HFFc6 (cell line): ENCODE measurements around the gene RTKN2. TPM values are rescaled to one million over a fixed set of nuclear protein-coding genes. Genes with fewer than 3 reads are reported as not detected.

Experiments
- DNase-seq: peaks from one replicate; pipeline ENCODE4 v3.0.0-alpha.2; 2018
- H3K27ac Mint-ChIP-seq: 2 replicates; pipeline ENCODE4 v1.8.0; 2020; ENCODE audit warnings: mild to moderate bottlenecking, mixed read lengths
- H3K27me3 Mint-ChIP-seq: 2 replicates; pipeline ENCODE4 v1.8.0; 2021; ENCODE audit warnings: mild to moderate bottlenecking, moderate library complexity, mixed read lengths; ENCODE audit not compliant: insufficient read depth
- H3K36me3 Mint-ChIP-seq: 2 replicates; pipeline ENCODE4 v1.8.0; 2021; ENCODE audit warnings: low read depth, mixed read lengths
- H3K4me1 Mint-ChIP-seq: 2 replicates; pipeline ENCODE4 v1.8.0; 2020; ENCODE audit warnings: low read depth, mixed read lengths
- H3K4me3 Mint-ChIP-seq: 2 replicates; pipeline ENCODE4 v1.8.0; 2020; ENCODE audit warnings: mild to moderate bottlenecking, moderate library complexity, mixed read lengths
- H3K9me3 Mint-ChIP-seq: 2 replicates; pipeline ENCODE4 v1.8.0; 2020; ENCODE audit warnings: mild to moderate bottlenecking, mixed read lengths
- total RNA-seq, 6 experiments: library from RNA; stranded (reverse); fragmentation: NEBNext Ultra II Directional; extraction: Animal tissue kit (Norgen Biotek cat#: 25700); gene quantifications; 2 replicates in 1 of 6; 3 replicates in 5 of 6; pipeline ENCODE4 v1.2.3, GENCODE V29; 2021
- TF ChIP-seq, protein P1 (sequence below): fragments of 200-600 bp; sonication (generic); IDR thresholded peaks from 2 replicates; pipeline ENCODE4 v1.5.0; 2021; ENCODE audit warnings: antibody characterized with exemption, mild to moderate bottlenecking

Gene RTKN2
- total RNA-seq, 6 experiments from 2014 or later = 2.9 to 5.5 (median 4.6) TPM

DNA sequence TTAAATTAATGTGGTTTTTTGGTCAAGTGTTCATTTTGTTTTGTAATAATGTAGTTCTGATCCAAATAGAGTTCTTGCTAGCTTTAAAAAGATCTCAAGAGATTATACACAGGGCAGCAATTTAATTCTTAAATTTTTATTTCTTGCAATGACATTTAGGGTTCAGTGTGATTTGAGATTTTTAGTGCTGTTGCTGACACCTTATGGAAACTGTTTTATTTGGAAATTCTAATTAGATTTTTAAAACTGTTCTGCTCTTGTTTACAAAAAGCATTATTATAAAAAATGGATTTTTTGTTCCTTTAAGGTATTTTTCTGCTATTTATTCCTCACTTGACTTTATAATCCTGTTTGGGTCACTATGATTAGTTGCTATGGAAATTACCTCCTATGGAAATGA is 72.1 kb downstream of the RTKN2 start:
- Mint-ChIP-seq H3K36me3 (0 out of 2 replicates have a peak, but pooled peaks cover 5% of the 10 kb centered on the region), H3K27me3 (no peaks in the 10 kb centered on the region), H3K9me3 (no peaks in the 10 kb centered on the region), H3K27ac (no peak overlapping the region), H3K4me1 (peaks cover 27% of the 10 kb centered on the region), H3K4me3 (no peak overlapping the region)
- TF ChIP-seq, protein P1, sequence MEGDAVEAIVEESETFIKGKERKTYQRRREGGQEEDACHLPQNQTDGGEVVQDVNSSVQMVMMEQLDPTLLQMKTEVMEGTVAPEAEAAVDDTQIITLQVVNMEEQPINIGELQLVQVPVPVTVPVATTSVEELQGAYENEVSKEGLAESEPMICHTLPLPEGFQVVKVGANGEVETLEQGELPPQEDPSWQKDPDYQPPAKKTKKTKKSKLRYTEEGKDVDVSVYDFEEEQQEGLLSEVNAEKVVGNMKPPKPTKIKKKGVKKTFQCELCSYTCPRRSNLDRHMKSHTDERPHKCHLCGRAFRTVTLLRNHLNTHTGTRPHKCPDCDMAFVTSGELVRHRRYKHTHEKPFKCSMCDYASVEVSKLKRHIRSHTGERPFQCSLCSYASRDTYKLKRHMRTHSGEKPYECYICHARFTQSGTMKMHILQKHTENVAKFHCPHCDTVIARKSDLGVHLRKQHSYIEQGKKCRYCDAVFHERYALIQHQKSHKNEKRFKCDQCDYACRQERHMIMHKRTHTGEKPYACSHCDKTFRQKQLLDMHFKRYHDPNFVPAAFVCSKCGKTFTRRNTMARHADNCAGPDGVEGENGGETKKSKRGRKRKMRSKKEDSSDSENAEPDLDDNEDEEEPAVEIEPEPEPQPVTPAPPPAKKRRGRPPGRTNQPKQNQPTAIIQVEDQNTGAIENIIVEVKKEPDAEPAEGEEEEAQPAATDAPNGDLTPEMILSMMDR = no peak
- DNase-seq = no peak

DNA sequence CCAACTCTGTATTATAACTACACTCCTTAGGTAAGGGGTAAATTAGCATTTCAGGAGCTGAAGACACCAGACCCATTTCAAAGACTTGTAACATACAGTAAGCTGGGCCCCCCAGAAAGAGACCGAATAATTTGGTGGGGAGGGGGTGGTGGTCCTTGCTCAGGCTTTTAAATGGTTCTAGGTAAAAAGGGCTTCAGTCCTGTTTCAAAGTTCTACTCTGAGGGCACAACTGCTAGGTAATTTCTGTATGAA is 73.0 kb downstream of the RTKN2 start:
- Mint-ChIP-seq H3K27me3 (no peaks in the 10 kb centered on the region), H3K27ac (peak overlapping the region; percentile 64; the same call in 1 of the 2 replicates), H3K36me3 (0 out of 2 replicates have a peak, but pooled peaks cover 5% of the 10 kb centered on the region), H3K9me3 (no peaks in the 10 kb centered on the region), H3K4me3 (no peak overlapping the region), H3K4me1 (peaks cover 27% of the 10 kb centered on the region)
- TF ChIP-seq, protein P1 = no peak
- no peak for DNase-seq

- Mint-ChIP-seq H3K9me3 (no peaks in the 10 kb centered on the region), H3K27me3 (no peaks in the 10 kb centered on the region), H3K36me3 (0 out of 2 replicates have a peak, but pooled peaks cover 5% of the 10 kb centered on the region), H3K4me1 (peaks cover 27% of the 10 kb centered on the region), H3K27ac (peak overlapping the region; percentile 64), H3K4me3 (no peak overlapping the region)
- no peak for DNase-seq
- TF ChIP-seq, protein P1 = no peak
These were observed 73.5 kb downstream of the RTKN2 start for GRCh38 chr10:62194924-62195674.

GRCh38 chr10:62193479-62193878 is 75.2 kb downstream of the RTKN2 start:
- H3K27me3 Mint-ChIP-seq = no peaks in the 10 kb centered on the region
- peaks cover 33% of the 10 kb centered on the region for H3K4me1 Mint-ChIP-seq
- no peak overlapping the region for H3K27ac Mint-ChIP-seq

GRCh38 chr10:62189131-62189530 is 79.5 kb downstream of the RTKN2 start:
- Mint-ChIP-seq H3K4me3 (no peak overlapping the region), H3K27ac (no peak overlapping the region)

More at GRCh38 chr10:62193479-62193878, 75.2 kb downstream of the RTKN2 start:
- H3K36me3 Mint-ChIP-seq = 0 out of 2 replicates have a peak, but pooled peaks cover 5% of the 10 kb centered on the region
- no peak for DNase-seq
- TF ChIP-seq, protein P1 = no peak
- H3K4me3 Mint-ChIP-seq = no peak overlapping the region
- no peaks in the 10 kb centered on the region for H3K9me3 Mint-ChIP-seq

More at GRCh38 chr10:62189131-62189530, 79.5 kb downstream of the RTKN2 start:
- H3K9me3 Mint-ChIP-seq = no peaks in the 10 kb centered on the region
- H3K27me3 Mint-ChIP-seq = no peaks in the 10 kb centered on the region
- peaks cover 6% of the 10 kb centered on the region; the same call in 1 of the 2 replicates for H3K4me1 Mint-ChIP-seq
- TF ChIP-seq, protein P1 = no peak
- DNase-seq = no peak
- no peaks in the 10 kb centered on the region for H3K36me3 Mint-ChIP-seq
